ENCODE data around the gene CLNK.

CLNK gene

DNA sequence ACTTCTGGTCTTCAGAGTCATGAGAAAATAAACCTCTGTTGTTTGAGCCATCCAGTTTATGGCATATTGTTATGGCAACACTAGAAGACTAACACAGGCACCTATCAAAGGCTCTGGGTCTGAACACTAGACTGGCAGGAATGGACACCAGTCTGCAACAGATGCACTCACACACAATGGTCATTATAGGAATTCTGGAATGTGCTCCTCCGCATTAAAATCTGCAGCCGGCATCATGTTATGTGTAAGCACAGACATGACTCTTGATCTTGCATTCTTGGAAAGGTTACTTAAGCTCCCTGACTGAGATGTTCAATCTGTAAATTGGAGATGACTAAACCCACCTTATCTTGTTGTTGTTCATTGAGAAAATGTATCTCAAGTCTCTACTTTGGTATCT, 115.1 kb downstream of the CLNK start:
- DNase-seq = no peak

DNA sequence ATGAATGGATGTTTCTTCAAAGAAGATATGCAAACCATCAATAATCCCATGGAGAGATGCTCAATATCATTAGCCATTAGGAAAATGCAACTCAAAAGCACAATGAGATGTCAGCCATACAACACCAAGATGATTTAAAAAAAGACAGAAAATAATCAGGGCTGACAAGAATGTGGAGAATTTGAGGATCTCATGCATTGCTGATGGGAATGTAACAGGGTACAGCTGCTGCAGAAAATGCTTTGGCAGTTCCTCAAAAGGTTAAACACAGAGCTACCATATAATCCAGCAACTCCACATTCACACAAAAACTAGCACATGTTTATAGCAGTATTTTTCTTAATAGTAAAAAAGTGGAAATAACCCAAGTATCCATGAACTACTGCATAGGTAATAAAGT, 116.8 kb downstream of the CLNK start:
- no peak for DNase-seq

DNA sequence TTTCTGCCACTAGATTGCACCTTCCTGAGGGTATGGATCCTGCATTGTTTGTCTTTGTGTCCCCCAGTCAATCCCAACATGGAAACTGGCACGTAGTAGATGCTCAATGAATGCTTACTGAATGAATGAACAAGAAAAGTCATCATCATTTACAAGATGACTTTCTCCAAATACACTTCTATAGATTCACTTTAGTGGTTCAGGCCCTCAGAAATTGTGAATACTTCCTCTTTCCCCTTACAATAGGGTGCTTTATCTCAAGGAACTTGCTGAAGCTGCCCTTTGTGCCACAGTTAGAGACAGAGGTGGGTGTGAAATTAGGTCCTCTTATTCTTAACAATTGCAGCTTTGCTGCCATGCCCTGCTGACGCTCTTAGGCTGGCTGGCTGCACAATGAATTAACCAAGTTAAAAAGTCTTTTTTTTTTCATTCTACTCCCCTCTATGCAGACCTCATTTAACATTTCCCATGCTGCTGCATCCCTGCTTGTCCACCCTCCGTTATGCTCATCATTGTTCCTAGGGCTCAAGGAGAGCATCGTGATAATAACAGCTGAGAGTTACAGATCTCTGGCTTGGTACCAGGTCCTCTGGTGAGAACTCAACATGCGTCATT, 119.3 kb downstream of the CLNK start:
- DNase-seq = no peak

DNA sequence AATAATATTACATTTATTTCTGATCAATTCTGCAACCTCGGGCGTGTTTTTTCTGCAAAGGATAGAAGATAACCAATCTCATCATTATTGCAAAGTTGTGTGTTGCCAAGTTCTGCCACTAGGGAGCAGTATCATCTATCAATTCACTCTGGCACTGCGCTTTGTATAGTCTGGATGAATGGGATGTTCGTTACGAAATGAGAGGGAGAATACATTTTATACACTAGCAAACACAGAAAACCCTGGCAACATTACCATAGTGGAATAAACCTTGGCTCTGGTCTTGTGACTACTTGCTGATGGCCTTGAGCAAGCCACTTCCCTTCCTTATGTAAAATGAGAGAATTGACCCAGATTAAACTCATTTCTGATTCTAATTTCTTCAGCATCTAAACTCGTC, 129.9 kb downstream of the CLNK start:
- DNase-seq = peak; percentile 81

DNA sequence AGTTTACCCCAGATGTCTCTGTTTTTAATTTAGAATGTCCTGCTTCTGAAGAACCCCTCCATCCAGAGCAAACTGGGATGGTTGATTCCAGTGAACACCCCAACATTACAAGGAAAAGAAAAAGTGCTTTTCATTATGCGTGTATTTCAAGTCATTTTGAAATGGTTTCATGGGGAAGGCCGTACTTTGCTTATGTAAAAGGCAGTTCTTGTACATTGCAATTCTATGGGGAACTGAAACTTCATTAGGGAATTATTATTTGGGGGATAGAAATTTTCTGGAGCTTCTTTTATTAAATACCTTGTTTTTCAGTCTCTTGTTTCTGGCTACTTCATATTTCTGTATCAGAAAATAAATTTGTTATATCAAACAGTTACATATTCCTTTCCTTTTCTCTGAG, 130.4 kb downstream of the CLNK start:
- no peak for DNase-seq

DNA sequence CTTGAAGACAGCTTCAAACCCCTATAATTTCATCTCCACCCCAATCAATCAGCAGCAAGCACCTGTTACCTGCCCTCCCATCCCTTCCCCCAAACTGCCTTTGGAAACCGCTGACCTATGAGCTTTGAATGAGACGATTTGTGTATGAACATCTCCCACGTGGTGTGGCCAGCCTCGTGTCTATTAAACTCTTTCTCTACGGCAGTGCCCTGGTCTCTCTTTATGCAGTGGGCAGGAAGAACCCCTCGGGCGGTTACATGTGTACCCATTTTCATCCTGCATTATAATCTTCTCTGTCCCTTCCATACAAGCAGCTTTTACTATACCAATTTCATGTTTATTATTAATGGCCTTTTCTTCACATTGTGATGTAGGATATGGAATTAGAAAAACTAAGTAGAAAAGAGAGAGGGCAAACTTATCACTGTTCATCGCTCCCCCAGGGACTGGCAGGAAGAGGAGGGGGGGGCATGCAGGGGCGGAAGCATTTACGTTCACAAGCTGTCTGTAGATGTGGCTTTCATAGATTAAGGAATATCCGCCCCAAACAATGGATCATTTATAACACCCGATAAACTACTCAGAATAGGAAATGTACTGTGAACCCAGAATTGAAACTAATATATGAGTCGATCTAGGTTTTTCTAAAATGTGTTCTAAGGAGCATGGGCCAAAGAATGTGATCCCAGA, 131.8 kb downstream of the CLNK start:
- no peak for DNase-seq

DNA sequence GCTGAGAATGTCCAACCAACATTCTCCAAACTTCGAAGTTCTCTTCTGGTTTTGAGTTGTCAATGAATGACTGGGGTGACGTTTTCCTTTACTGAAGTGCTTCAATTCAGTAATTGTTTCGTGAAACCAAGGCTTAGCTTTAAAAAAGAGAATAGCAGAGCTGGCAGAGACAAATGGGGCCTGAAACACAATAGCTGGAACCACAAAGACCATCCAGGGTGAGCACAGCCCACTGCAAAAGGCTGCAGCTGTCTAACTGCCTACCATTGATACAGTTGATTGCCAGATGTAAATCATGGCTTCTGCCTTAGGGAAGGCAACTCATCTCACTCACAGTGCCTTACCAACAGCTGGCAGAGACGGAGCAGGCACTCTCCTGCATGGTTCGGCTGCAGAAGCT, 148.7 kb downstream of the CLNK start:
- DNase-seq = no peak

DNA sequence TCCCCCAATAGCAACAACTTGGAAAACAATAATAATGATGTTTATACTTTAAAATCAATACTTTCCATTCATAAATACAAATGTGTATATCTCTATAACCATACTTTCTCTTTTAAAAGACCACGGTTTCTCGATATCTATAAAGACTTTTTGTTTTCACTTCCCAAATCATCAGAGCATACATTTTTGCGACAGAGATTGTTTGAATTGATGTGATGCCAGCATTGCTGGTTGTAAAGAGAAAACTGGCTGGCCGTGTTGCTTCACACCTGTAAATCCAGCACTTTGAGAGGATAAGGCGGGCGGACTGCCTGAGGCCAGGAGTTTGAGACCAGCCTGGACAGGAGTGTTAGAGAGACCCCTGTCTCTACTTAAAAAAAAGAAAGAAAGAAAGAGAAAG, 149.7 kb downstream of the CLNK start:
- DNase-seq = no peak

DNA sequence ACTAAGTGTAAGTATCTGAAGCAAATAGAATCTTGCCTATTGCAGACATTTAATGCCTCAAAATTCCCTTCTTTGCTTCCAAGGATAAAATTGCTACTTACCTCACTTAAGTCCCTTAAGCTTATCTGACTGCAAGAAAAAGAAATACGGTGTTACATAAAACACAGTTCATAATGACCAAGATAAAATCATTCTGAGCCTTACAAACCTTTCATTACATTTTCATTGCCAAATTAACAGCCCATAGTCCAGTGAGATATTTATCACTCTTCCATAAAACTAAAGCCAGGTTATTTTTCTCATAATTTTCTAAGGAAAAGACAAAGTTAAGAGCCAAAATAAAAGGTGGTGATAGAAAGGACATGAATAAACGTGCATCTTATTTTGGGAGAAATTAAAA, 152.4 kb downstream of the CLNK start:
- DNase-seq = no peak

DNA sequence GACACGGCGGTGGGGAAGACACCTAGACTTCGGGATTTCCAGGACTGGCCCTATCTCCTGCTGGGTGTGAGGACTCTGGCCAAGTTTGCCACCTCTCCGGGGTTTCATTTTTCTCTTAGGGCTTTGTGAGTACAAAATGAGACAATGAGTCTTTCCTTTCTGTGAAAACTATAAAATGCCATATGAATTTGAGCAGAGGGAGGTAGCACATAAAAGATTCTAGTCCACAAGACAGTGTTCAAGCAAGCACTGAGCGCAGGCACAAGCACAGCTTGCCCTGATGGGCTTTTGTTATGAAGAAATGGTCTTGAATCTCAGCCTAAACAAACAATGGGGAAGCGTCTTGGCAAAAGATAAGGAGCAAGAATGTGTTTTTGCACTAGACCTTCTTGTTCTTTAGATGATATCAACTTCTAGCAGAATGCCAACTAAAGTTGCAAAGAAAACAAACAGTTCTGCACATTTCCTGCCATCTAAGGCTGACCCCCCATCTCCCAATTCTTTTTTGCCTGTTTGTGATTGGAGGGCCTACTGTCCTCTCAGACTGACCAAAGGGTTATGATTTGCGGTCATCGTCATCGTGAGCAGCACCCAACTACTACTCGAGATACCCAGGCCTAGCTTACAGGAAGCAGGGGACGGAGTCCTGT, 154.3 kb downstream of the CLNK start:
- no peak for DNase-seq

DNA sequence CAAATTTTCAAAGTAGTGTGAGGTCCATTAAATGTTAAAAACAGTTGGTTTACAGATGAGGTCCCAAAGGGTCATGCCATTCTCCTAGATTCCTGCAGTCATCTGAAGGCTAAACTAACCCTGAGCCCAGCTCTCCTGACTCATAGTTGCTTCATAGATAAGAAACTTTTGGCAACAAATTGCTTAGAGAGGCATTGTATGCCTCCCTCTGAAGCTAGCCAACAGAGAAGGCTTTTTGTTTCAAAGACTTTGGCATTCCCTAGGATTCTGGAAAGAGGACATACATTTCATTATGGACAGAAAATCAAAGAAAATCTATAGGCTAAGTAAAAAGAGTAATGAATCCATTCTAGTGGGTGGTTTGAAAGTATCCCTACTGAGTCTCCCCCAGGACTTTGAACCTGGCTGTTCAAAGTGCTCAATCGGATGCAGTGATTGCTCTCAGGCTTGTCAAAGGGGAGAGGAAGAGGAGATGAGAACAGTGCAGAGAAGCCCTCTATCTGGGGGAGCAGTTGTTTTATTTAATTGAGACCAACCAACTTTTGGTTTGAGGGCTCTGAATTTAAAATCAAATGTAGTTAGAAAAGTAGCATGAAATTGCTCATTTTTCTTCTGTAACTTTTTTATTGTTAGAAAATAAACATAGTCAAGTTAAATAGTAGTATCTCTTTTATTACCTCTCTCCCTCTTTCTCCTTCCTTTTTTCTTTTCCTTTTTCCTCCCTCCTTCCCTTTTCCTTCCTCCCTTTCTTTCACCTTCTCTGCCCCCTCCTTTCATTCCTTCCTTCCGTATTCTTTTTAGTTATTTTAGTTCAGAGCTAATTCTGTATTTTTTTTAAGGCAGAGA, 155.1 kb downstream of the CLNK start:
- DNase-seq = peak; percentile 42

DNA sequence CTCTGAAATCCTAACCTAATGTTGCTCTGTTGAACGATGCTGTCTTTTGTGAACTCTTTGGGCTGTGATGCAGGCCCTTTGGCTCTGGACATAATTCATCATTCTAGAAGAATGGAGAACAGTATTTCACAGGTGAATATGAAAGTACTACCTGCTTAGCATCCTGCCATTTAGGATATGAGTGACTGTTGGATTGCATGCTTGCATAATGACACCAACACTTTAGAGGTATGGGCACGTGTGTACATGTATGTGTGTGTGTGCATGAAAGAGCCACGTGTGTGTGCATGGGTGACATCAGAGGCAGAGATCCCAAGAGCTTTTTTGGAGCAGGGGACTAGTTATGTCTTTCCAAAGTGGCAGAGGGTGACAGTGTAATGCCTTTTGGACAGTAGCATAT, 157.1 kb downstream of the CLNK start:
- DNase-seq = no peak

DNA sequence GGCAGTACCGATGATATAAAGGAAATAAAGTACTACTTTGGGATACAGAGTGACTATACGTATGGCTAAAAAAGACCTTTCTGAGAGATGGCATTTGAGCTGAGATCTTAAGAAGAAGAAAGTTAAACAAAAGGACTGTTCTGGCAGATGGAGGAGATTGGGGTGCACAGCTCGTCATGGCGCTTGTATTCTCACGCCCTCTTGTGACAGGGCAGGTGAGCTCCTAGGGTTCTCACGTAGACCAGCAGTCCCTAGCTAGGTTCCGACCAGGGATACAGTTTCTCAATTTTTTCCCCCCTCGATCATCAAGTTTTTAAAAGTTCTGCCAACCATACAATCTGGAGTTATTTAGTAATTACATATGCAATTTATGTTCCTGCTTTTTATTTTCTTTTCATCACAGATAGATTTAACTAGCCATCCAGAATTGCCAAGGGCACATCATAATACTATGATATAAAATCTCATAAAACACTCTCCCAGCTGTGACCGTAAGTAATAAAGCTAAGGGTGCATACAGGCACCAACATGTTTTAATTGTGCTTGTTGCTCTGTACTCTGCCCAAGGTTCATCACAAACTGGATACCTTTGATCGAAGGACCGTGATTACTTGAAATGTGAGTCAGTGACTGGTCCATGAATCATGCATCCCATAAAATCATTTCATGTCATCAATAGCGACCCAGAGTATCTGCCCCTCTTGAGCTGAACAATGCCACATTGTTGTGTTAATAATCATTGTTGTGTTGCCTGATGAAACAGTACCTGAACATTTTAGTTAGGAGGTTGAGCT, 157.9 kb downstream of the CLNK start:
- DNase-seq = no peak

DNA sequence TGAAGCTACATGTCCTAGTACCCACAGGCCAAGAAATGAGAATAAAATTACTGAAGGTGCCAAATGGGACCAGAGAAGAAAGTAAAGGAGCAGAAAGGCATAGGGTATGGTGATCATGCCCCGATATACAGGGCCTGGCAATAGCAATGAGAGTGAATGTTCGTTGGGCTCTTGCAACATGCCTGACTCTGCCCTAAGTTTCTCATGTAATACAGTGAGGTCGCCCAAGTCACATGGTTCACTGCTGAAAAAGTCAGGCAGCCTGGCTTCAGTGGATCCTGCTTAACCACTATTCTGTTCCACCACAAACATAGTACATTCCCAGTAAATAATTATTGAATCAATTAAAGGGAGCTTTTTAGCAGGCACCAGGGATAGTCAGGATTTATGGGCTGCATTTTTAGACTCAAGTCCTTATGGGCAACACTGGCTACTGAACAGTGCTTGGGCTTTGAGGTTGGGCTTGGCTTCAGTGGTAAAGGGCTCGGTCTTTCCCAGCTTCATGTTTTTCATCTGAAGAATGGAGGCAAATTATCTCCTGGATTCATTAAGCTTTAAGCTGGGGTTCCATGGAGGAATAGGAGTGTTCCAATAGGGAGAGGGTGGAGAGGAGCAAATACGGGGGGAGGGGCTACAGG, 160.3 kb downstream of the CLNK start:
- DNase-seq = peak; percentile 19

DNA sequence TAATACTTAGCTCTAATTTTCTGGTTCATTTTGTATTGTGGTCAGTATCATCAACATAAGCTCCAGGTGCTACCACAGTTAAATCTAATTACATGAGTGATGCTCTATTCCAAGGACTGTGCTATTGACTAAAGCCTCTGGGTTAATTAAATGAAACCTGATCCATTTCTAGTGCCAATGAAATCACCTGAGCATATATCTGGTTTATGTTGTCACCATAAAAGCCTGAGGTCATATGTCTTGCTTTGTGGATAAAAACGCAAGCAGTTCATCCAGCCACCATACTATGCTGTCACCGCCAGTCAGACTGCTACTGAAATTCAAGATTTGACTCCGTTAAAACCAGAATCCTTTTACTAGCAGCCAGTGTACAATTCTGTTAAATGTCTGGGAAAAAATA, 163.1 kb downstream of the CLNK start:
- DNase-seq = no peak

DNA sequence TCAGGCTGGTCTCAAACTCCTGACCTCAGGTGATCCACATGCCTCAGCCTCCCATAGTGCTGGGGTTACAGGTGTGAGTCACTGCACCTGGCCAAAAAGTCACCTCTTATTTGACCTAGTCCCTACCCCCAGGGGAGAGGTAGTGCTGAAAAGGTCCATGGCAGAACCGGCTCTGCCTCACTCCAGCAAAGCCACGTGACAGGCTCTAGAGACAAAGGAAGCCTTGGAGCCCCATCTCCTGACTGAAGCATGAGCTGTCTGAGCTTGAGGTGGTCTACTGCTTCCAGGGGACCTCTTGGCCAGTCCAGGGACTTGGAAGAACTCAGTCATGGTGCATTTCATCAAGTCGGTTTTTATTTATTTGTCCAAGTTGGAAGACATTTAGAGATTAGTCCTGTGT, 174.8 kb downstream of the CLNK start:
- no peak for DNase-seq

DNA sequence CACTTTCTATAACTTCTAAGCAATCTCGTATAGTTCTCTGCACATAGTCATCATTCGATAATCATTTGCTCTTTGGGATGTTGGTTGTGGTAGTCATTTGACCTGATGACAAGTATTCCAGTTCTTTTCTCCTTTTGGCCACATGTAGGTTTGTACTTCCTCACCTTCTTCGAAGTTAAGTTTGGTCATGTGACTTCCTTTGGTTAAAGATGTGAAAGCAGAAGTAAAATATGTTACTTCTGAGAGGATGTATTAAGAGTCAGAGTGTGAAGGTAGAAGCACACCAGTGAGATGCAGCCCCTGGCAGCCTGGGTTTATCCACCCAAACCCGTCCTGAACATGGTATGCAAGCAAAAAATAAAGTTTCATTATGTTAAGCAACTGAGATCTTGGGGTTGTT, 178.5 kb downstream of the CLNK start:
- DNase-seq = peak; percentile 10

DNA sequence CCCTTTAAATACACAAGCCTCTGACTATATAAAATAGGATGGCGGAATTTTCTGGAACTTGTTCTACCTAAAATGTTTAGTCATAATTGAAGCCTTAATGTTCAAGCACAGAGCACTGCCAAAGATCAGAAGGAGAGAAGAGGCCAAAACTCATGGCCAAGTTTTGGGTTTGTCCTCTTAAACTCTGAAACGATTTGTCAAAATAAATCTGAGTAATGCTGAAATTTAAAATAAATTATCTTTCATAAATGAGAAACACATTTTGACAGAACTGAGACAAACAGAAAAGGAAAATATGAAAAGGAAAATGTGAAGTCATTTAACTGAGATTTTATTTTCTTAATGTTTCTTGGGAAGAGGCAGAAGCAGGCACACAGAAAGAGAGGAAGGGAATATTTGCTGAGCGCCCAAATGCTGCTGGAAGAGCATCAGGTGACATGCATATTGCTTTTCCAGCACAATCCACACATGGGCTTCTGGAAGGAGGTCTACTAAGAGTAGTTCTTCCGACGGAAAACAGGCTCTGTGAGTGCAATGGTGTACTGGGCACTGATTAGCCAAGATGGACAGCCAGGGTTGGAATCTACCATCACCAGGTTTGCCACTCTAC, 179.9 kb downstream of the CLNK start:
- DNase-seq = no peak

DNA sequence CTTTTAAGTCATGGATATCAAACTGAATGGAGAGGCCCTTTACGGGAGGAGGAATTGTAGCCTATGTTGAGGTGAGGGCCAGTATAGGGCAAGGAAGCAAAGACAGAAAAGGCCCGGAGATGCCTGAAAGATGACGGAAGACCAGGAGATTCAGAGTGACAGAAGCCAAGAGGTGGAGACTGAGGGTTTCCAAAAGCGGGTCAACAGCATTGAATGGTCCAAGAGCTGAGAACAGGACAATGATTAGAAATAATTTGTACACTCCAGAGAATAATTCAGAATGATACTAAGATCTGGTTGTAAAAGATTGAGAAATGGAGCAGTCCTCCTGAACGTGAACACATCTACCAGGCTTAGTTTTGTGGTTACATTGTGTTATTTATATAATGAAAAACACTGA, 181.9 kb downstream of the CLNK start:
- DNase-seq = no peak

DNA sequence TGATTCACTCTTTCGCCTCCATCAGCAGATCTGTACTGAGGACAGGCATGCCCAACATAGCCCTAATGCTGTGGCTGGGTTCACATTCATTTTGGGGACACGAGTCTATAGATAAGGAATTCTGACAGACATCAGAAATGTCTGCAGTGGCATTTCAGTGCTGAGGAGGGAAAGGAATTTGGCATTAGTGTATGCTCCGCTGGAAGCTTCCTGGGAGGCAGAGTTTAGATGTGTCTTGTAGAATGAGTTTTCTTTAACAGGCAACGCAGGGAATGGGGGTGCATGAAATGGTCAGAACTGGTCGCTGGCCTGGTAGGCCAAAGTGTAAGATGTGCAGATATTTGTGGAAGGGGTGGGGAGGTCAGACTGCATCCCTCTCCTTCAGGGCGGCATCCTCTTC, 183.8 kb downstream of the CLNK start:
- DNase-seq = no peak

DNA sequence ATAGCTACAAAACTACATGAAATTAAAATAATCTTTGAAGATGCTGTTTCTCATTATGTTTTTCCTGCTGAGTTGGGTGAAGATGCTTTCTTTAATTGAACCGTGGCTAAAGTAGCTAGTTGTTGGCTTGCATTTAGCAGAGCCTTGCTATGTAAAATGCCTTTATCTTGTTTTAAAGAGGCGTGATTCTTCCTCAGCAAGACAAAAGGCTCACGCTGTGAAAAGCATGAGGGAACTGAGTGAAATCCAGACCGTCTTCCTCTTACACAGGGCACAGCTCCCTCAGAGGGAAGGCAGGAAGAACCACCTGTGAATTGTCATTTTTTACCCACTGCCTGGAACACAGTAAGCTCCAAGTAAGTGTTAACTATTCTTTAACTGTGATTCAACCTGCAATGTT, 188.4 kb downstream of the CLNK start:
- no peak for DNase-seq

DNA sequence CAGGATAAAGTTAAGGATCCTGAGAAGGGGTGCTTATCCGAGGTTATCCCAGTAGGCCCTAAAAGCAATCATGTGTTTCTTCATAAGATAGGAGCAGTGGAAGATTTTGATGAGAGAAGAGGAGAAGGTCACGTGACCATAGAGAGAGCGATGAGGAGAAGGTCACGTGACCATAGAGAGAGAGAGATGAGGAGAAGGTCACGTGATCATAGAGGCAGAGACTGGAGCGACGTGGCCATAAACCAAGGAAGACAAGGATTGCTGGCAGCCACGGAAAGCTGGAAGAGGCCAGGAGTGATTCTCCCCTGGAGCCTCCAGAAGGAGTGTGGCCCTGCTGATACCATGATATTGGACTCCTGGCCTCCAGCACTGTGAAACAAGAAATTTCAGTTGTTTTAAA, 188.9 kb downstream of the CLNK start:
- no peak for DNase-seq

Measured in hematopoietic multipotent progenitor cell treated with erythropoietin and hydrocortisone succinate and interleukin-3 and kit ligand, for 6 days (in vitro differentiated cells).